Gastroesophageal sphincter (tissue), 4 donors: ENCODE results near the gene MRPL23. TPM values are rescaled to one million over a fixed set of nuclear protein-coding genes. Genes with fewer than 3 reads are reported as not detected.

Experiments used
- ATAC-seq: fragments of 150-250 bp; one replicate; pipeline ENCODE4 v1.9.1; 2016; ENCODE audit warnings: mild to moderate bottlenecking, moderate library complexity
- H3K27ac ChIP-seq, 4 donors: fragments of 200-600 bp; sonication (generic) in 3 of 4; 1 replicate in 3 of 4; 2 replicates in 1 of 4; pipeline ENCODE4 v1.5.1; 2016 to 2019
- H3K27me3 ChIP-seq: fragments of 200-600 bp; sonication (generic); one replicate; pipeline ENCODE4 v1.5.1; 2019
- H3K36me3 ChIP-seq, 2 donors: fragments of 200-600 bp; sonication (generic); one replicate each; pipeline ENCODE4 v1.5.1; 2019; ENCODE audit warnings: control low read depth in 1 of 2
- H3K4me1 ChIP-seq, 3 donors: fragments of 200-600 bp; sonication (generic); 1 replicate in 2 of 3; 2 replicates in 1 of 3; pipeline ENCODE4 v1.5.1; 2016 to 2019; ENCODE audit warnings: control low read depth in 2 of 3
- H3K4me3 ChIP-seq, 2 donors: fragments of 200-600 bp; sonication (generic); one replicate each; pipeline ENCODE4 v1.5.1; 2019; ENCODE audit warnings: mild to moderate bottlenecking in 1 of 2, moderate library complexity in 1 of 2
- H3K9me3 ChIP-seq, 3 donors: fragments of 200-600 bp; sonication (generic); one replicate each; pipeline ENCODE4 v1.5.1; 2017 to 2019; ENCODE audit warnings: control low read depth in 2 of 3
- EP300 ChIP-seq: sonication (generic); formaldehyde crosslinking; IDR thresholded peaks from one replicate; pipeline ENCODE4 v1.6.1; 2017; ENCODE audit warnings: antibody characterized with exemption, mild to moderate bottlenecking
- POLR2A ChIP-seq, 2 donors: fragments of 450-650 bp; IDR thresholded peaks; one replicate each; pipeline ENCODE4 v1.6.1; 2017; ENCODE audit warnings: antibody characterized with exemption in 2 of 2, mild to moderate bottlenecking in 2 of 2, moderate library complexity in 1 of 2
- POLR2AphosphoS5 ChIP-seq: sonication (generic); formaldehyde crosslinking; IDR thresholded peaks from one replicate; pipeline ENCODE4 v1.6.1; 2017; ENCODE audit warnings: antibody characterized with exemption
- WGBS, 2 donors: methylation state at CpG; one replicate each; pipeline ENCODE4 v1.1.5; 2018; ENCODE audit warnings: low coverage in 1 of 2; 5-methylcytosine and 5-hydroxymethylcytosine counted together
- total RNA-seq, 4 donors: library from RNA; depleted of rRNA; stranded (reverse); fragments of >200 nt; gene quantifications; one replicate each; pipeline ENCODE4 v1.1.0, GENCODE V29; 2016
- TF ChIP-seq, protein P1 (sequence below), 4 experiments: fragments of 200-600 bp in 2 of 4; fragments of 450-650 bp in 2 of 4; sonication (generic) in 1 of 4; IDR thresholded peaks; one replicate each; pipeline ENCODE4 v1.5.1; 2017 to 2019; ENCODE audit warnings: antibody characterized with exemption in 4 of 4, mild to moderate bottlenecking in 2 of 4, moderate library complexity in 2 of 4

MRPL23 gene
- total RNA-seq, 4 donors from 2014 or later: 87.0 to 132 (median 106) TPM

DNA sequence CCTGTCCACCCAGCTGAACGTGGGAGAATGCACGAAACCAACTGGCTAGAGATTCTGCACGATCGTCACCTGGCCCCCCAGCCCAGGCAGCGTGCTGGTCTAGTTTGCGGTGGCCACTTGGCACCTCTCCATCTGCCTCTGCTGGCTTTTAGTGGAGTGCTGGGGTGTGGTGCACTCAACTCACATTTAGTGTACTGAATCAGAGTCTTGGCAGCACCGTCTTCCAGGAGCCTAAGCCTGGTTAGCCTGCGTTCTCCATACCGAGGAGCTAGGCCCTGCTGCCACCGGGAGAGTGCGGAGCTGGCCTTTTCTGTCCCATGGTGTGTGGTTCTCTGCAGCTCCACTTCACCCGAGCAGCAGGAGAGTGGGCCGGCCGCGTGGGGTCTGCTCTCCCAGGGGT lies 2.8 kb downstream of the MRPL23 start:
- H3K9me3 ChIP-seq: no peaks in the 10 kb centered on the region
- no peaks in the 10 kb centered on the region for H3K27me3 ChIP-seq
- no peaks in the 10 kb centered on the region for H3K36me3 ChIP-seq
- H3K4me1 ChIP-seq: no peaks in the 10 kb centered on the region
- ATAC-seq: no peak
- TF ChIP-seq EP300 (no peak), POLR2AphosphoS5 (no peak), POLR2A (IDR thresholded peaks at IDR 0.05) (no peak)
- TF ChIP-seq, protein P1, sequence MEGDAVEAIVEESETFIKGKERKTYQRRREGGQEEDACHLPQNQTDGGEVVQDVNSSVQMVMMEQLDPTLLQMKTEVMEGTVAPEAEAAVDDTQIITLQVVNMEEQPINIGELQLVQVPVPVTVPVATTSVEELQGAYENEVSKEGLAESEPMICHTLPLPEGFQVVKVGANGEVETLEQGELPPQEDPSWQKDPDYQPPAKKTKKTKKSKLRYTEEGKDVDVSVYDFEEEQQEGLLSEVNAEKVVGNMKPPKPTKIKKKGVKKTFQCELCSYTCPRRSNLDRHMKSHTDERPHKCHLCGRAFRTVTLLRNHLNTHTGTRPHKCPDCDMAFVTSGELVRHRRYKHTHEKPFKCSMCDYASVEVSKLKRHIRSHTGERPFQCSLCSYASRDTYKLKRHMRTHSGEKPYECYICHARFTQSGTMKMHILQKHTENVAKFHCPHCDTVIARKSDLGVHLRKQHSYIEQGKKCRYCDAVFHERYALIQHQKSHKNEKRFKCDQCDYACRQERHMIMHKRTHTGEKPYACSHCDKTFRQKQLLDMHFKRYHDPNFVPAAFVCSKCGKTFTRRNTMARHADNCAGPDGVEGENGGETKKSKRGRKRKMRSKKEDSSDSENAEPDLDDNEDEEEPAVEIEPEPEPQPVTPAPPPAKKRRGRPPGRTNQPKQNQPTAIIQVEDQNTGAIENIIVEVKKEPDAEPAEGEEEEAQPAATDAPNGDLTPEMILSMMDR (IDR thresholded peaks at IDR 0.05): no peak
- no peak overlapping the region for H3K4me3 ChIP-seq
- H3K27ac ChIP-seq: no peak overlapping the region
- no CpG with 5 or more reads among the region's 15 CpGs for WGBS, 2 donors

DNA sequence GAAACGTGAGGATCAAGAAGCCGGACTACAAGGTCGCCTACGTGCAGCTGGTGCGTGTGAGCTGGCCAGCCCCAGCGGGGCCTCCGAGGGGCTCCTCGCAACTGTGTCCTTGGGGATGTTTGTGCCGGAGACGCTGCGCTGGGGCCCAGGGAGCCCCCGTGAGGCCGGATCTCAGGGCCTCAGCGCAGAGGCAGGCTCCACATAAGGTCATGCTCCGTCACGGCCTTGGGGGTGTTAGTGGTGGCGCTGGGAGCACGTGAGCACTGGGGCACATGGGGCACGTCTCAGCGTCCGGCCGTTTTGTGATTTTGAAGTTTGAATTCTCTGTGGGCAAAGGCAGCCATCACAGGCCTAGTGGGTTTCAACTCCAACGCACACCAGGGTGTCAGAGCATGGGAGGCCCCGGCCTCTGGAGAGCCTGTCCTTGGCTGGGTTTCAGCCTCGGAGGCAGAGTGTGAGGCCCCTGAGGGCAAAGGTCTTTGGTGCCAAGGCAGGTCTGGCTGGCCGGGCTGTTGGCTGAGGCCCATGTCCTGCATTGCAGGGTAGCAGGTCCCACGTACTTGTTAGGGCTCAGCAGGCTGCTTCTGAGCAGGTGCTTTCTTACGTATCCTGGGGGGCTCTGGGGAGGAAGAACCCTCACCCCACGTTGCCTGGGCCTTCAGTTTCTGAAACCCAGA lies 5.8 kb downstream of the MRPL23 start:
- WGBS, 2 donors: no CpG with 5 or more reads among the region's 29 CpGs
- ATAC-seq: no peak

DNA sequence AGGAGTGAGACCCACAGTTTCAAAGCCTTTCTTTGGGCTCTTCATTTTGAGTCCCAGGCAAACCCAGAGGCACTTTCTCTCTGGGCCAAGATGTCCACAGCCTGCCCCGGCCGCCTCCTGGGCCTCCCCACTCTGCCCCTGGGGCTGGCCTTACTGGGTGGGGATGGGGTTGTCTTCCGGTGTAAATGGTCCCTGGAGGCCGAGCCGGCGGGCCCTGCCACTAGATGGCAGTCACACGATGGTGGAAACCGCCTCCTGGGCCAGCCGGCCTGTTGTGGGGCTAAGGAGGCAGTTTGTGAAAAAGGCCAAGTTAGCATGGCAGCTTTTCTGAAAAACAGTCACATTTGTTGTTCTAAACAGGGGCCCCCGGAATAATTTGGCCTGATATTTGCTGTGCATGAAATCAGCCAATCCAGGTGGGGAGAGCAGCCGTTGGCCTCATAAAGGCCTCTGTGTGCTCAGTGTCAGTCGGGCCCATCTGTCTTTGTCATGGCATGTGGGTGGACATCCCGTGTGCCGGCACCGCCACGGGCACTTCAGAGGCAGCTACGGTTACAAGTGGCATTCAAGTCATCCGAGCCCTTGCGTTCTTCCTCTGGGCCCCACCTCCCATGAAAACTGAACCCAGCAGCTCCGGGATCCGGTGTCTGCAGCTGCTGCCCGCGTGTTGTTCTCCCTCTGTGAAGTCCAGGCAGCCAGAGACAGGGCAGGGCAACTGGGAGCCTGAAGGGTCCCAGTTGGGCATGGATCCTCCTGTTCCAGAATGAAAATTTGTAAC lies 6.5 kb downstream of the MRPL23 start:
- H3K36me3 ChIP-seq: no peaks in the 10 kb centered on the region
- H3K27ac ChIP-seq: no peak overlapping the region
- WGBS, 2 donors: no CpG with 5 or more reads among the region's 23 CpGs
- TF ChIP-seq POLR2AphosphoS5 (no peak), POLR2A (IDR thresholded peaks at IDR 0.05) (no peak), EP300 (no peak)
- TF ChIP-seq, protein P1 (IDR thresholded peaks at IDR 0.05): peak in 2 of 4 experiments; percentile 14 to 46
- peak; percentile 64 for ATAC-seq
- H3K9me3 ChIP-seq: no peaks in the 10 kb centered on the region
- H3K4me1 ChIP-seq: no peaks in the 10 kb centered on the region
- no peak overlapping the region for H3K4me3 ChIP-seq
- H3K27me3 ChIP-seq: no peaks in the 10 kb centered on the region

More for the DNA sequence above, 5.8 kb downstream of the MRPL23 start:
- Histone ChIP-seq H3K27ac (no peak overlapping the region), H3K9me3 (no peaks in the 10 kb centered on the region), H3K4me1 (no peaks in the 10 kb centered on the region), H3K27me3 (no peaks in the 10 kb centered on the region), H3K4me3 (no peak overlapping the region), H3K36me3 (no peaks in the 10 kb centered on the region)
- TF ChIP-seq POLR2A (IDR thresholded peaks at IDR 0.05): no peak
- TF ChIP-seq POLR2AphosphoS5: no peak
- no peak for TF ChIP-seq EP300
- TF ChIP-seq, protein P1 (IDR thresholded peaks at IDR 0.05): no peak

DNA sequence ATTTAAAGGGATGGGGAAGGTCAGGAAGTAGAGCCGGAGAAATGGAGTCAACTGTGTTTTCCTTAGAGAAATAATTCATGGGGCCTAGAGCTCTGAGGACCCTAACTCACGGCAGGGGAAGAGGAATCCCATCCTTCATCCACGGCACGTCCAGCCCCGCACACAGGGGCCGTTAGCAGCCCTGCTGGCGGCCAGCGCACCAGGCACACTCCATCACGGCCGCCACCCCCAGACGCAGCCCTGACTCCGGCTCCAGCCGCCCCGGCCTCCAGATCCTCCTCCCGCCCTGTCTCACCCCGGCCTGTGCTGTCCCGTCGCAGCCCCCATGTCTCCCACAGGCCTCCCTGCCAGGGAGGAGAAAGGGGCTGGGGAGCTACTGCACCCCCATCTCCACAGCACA lies 11.2 kb downstream of the MRPL23 start:
- no CpG with 5 or more reads among the region's 18 CpGs for WGBS, 2 donors
- TF ChIP-seq, protein P1 (IDR thresholded peaks at IDR 0.05): no peak
- TF ChIP-seq POLR2A (IDR thresholded peaks at IDR 0.05) (no peak), POLR2AphosphoS5 (no peak), EP300 (no peak)
- no peaks in the 10 kb centered on the region for H3K4me1 ChIP-seq
- ATAC-seq: no peak
- H3K36me3 ChIP-seq: no peaks in the 10 kb centered on the region
- no peaks in the 10 kb centered on the region for H3K9me3 ChIP-seq
- no peak overlapping the region for H3K27ac ChIP-seq
- no peaks in the 10 kb centered on the region for H3K27me3 ChIP-seq
- H3K4me3 ChIP-seq: no peak overlapping the region

DNA sequence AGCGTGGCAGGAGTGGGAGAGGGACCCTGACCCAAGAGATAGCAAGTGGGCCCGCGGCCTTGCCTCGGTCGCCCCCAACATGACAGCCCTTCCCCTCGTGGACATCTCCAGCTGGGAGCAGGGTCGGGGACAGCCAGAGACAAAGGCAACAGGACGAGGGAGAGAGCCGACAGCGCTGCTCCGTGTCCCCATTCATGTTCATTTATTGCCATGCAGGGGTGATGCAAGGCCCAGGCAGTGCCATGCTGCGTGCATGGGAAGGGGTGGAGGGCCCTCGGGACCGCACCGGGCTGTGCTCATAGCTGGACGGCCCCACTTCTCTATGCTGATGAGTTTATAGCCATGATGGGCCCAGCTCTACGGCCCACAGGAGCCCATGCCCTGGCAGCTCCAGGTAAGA lies 12.7 kb downstream of the MRPL23 start:
- Histone ChIP-seq H3K27me3 (no peaks in the 10 kb centered on the region), H3K4me3 (no peak overlapping the region), H3K27ac (no peak overlapping the region), H3K36me3 (no peaks in the 10 kb centered on the region), H3K4me1 (no peaks in the 10 kb centered on the region), H3K9me3 (no peaks in the 10 kb centered on the region)
- no peak for ATAC-seq
- no peak for TF ChIP-seq POLR2A (IDR thresholded peaks at IDR 0.05)
- TF ChIP-seq POLR2AphosphoS5: no peak
- TF ChIP-seq EP300: no peak
- TF ChIP-seq, protein P1 (IDR thresholded peaks at IDR 0.05): no peak
- no CpG with 5 or more reads among the region's 17 CpGs for WGBS, 2 donors
